Loucy (cell line): ENCODE results near the gene CNNM1.

Source experiments
- H2AFZ ChIP-seq: fragments of 200-600 bp; sonication (generic); 2 replicates; pipeline ENCODE4 v1.6.0; 2016; ENCODE audit warnings: antibody characterized with exemption, mild to moderate bottlenecking, low read length, moderate library complexity
- H3F3A ChIP-seq: fragments of 200-600 bp; 2 replicates; pipeline ENCODE4 v1.6.0; 2016; ENCODE audit warnings: antibody characterized with exemption, low read depth, mild to moderate bottlenecking
- H3K27me3 ChIP-seq: fragments of 200-600 bp; sonication (generic); 2 replicates; pipeline ENCODE4 v1.6.1; 2014; ENCODE audit warnings: low read length, mild to moderate bottlenecking; ENCODE audit not compliant: insufficient read depth, poor library complexity, severe bottlenecking
- H3K36me3 ChIP-seq: fragments of 200-600 bp; sonication (generic); 2 replicates; pipeline ENCODE4 v1.6.1; 2016; ENCODE audit warnings: low read length; ENCODE audit not compliant: insufficient read depth
- H3K4me1 ChIP-seq: fragments of 200-600 bp; sonication (generic); 2 replicates; pipeline ENCODE4 v1.5.1; 2014; ENCODE audit warnings: low read length, mild to moderate bottlenecking; ENCODE audit not compliant: insufficient read depth, poor library complexity, severe bottlenecking
- H3K4me2 ChIP-seq: fragments of 200-600 bp; sonication (generic); 2 replicates; pipeline ENCODE4 v1.6.0; 2014; ENCODE audit warnings: antibody characterized with exemption, low read length, low read depth, mild to moderate bottlenecking; ENCODE audit not compliant: poor library complexity, severe bottlenecking
- H3K4me3 ChIP-seq: fragments of 200-600 bp; sonication (generic); 2 replicates; pipeline ENCODE4 v1.5.1; 2014; ENCODE audit warnings: low read length, mild to moderate bottlenecking, mixed read lengths; ENCODE audit not compliant: poor library complexity, severe bottlenecking
- H3K79me2 ChIP-seq: fragments of 200-600 bp; sonication (generic); 2 replicates; pipeline ENCODE4 v1.6.1; 2014; ENCODE audit warnings: low read length; ENCODE audit not compliant: insufficient read depth
- H3K9ac ChIP-seq: fragments of 200-600 bp; sonication (generic); 2 replicates; pipeline ENCODE4 v1.6.0; 2014; ENCODE audit warnings: mild to moderate bottlenecking, low read depth, low read length, moderate library complexity; ENCODE audit not compliant: poor library complexity, severe bottlenecking
- H3K9me2 ChIP-seq: fragments of 200-600 bp; sonication (generic); replicated peaks from 2 replicates; pipeline ENCODE4 v1.6.1; 2016; ENCODE audit warnings: low read depth, low read length, mixed read lengths
- H3K9me3 ChIP-seq: fragments of 200-600 bp; sonication (generic); 2 replicates; pipeline ENCODE4 v1.6.1; 2014; ENCODE audit warnings: mild to moderate bottlenecking, antibody characterized with exemption, low read length, low read depth; ENCODE audit not compliant: insufficient read depth
- H4K20me1 ChIP-seq: fragments of 200-600 bp; sonication (generic); 2 replicates; pipeline ENCODE4 v1.6.0; 2014; ENCODE audit warnings: antibody characterized with exemption, low read length, mild to moderate bottlenecking; ENCODE audit not compliant: insufficient read depth, poor library complexity, severe bottlenecking
- EZH2phosphoT487 ChIP-seq: fragments of 200-600 bp; IDR thresholded peaks from 2 replicates; pipeline ENCODE4 v1.6.1; 2018; ENCODE audit warnings: antibody characterized with exemption, mild to moderate bottlenecking, moderate library complexity, borderline replicate concordance
- TF ChIP-seq, protein P1 (sequence below): fragments of 200-600 bp; sonication (generic); conservative IDR thresholded peaks from 2 replicates; pipeline ENCODE4 v1.5.1; 2014; ENCODE audit warnings: mild to moderate bottlenecking, antibody characterized with exemption, low read length

Gene CNNM1

GRCh38 chr10:99393683-99394082, 64.5 kb downstream of the CNNM1 start:
- Histone ChIP-seq H3K4me2 (no peak overlapping the region), H4K20me1 (no peaks in the 10 kb centered on the region), H3K4me3 (no peak overlapping the region), H3K9ac (no peak overlapping the region), H3K9me3 (no peaks in the 10 kb centered on the region), H2AFZ (no peak overlapping the region), H3F3A (no peaks in the 10 kb centered on the region), H3K4me1 (peaks cover 3% of the 10 kb centered on the region), H3K9me2 (no peaks in the 10 kb centered on the region), H3K79me2 (no peaks in the 10 kb centered on the region), H3K36me3 (peaks cover 34% of the 10 kb centered on the region; the same call in 1 of the 2 replicates), H3K27me3 (no peaks in the 10 kb centered on the region)
- no peak for TF ChIP-seq EZH2phosphoT487
- TF ChIP-seq, protein P1, sequence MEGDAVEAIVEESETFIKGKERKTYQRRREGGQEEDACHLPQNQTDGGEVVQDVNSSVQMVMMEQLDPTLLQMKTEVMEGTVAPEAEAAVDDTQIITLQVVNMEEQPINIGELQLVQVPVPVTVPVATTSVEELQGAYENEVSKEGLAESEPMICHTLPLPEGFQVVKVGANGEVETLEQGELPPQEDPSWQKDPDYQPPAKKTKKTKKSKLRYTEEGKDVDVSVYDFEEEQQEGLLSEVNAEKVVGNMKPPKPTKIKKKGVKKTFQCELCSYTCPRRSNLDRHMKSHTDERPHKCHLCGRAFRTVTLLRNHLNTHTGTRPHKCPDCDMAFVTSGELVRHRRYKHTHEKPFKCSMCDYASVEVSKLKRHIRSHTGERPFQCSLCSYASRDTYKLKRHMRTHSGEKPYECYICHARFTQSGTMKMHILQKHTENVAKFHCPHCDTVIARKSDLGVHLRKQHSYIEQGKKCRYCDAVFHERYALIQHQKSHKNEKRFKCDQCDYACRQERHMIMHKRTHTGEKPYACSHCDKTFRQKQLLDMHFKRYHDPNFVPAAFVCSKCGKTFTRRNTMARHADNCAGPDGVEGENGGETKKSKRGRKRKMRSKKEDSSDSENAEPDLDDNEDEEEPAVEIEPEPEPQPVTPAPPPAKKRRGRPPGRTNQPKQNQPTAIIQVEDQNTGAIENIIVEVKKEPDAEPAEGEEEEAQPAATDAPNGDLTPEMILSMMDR = no peak

DNA sequence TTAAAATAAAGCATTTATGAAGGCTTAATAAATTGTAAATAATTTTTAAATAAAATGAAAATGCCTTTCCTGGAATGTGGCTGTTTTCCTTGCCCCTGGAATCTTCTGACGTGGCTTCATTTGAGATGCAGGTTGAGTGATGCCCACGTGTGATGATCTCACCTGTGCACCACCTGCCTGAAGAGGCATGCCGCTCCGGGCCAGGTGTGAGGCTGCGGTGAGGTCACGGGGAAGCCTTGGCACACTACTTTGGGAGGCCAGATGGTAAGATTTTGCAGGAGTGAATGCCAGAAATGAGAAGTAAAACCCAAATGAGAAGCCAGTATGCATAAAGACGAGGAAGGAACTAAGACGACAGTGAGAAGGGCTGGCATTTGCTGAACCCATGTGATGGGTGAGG, 65.1 kb downstream of the CNNM1 start:
- Histone ChIP-seq H3K4me3 (no peak overlapping the region), H3K27me3 (no peaks in the 10 kb centered on the region), H3K79me2 (no peaks in the 10 kb centered on the region), H3K36me3 (peaks cover 40% of the 10 kb centered on the region; the same call in 1 of the 2 replicates), H3F3A (no peaks in the 10 kb centered on the region), H3K4me1 (peaks cover 3% of the 10 kb centered on the region), H3K9me3 (no peaks in the 10 kb centered on the region), H4K20me1 (no peaks in the 10 kb centered on the region), H3K4me2 (no peak overlapping the region), H2AFZ (no peak overlapping the region), H3K9me2 (no peaks in the 10 kb centered on the region), H3K9ac (no peak overlapping the region)
- no peak for TF ChIP-seq EZH2phosphoT487
- TF ChIP-seq, protein P1 = no peak

GRCh38 chr10:99394761-99395386, 65.7 kb downstream of the CNNM1 start:
- no peak overlapping the region for H3K4me2 ChIP-seq

More at GRCh38 chr10:99394761-99395386, 65.7 kb downstream of the CNNM1 start:
- no peaks in the 10 kb centered on the region for H3K27me3 ChIP-seq
- H2AFZ ChIP-seq = no peak overlapping the region
- peaks cover 46% of the 10 kb centered on the region; the same call in 1 of the 2 replicates for H3K36me3 ChIP-seq
- H3K4me3 ChIP-seq = no peak overlapping the region
- H3K9ac ChIP-seq = no peak overlapping the region
- no peaks in the 10 kb centered on the region for H3K9me2 ChIP-seq
- no peak for TF ChIP-seq EZH2phosphoT487
- TF ChIP-seq, protein P1 = no peak
- no peaks in the 10 kb centered on the region for H4K20me1 ChIP-seq
- H3K4me1 ChIP-seq = peaks cover 3% of the 10 kb centered on the region
- H3K79me2 ChIP-seq = no peaks in the 10 kb centered on the region
- H3K9me3 ChIP-seq = no peaks in the 10 kb centered on the region
- no peaks in the 10 kb centered on the region for H3F3A ChIP-seq
